K562 (cell line): ENCODE results near the gene SF3B3. TPM values are rescaled to one million over a fixed set of nuclear protein-coding genes. Genes with fewer than 3 reads are reported as not detected.

Source experiments
- L3MBTL2 ChIP-seq: fragments of 450-650 bp; IDR thresholded peaks from 2 replicates; pipeline ENCODE4 v1.6.1; 2016; ENCODE audit warnings: mild to moderate bottlenecking, moderate library complexity
- POLR2G ChIP-seq: fragments of 200-400 bp; formaldehyde crosslinking; IDR thresholded peaks from 2 replicates; pipeline ENCODE4 v1.6.1; 2017; ENCODE audit warnings: low read depth, mild to moderate bottlenecking, antibody characterized with exemption, low read length, moderate library complexity
- polyA plus RNA-seq, 8 experiments: library from polyadenylated mRNA; depleted of rRNA in 4 of 8; stranded (reverse) in 5 of 8; unstranded in 3 of 8; fragments of >200 nt; fragmentation: Nextera tagmentation in 2 of 8; fragmentation: Illumina TruSeq in 1 of 8; extraction: Ambion mirVana in 2 of 8; extraction: Trizol in 1 of 8; gene quantifications; 2 replicates each; pipeline versions ENCODE4 v1.2.1 to v1.2.3, GENCODE V29; 2011 to 2014; ENCODE audit warnings: inconsistent platforms in 1 of 8, missing spikeins in 1 of 8
- total RNA-seq, 7 experiments: library from RNA; depleted of rRNA in 6 of 7; stranded (reverse); fragments of >200 nt in 6 of 7; fragmentation: Illumina TruSeq in 2 of 7; extraction: Trizol in 2 of 7; gene quantifications; 2 replicates each; pipeline versions ENCODE4 v1.2.1 to v1.2.3, GENCODE V29; 2011 to 2021; ENCODE audit warnings: low replicate concordance in 1 of 7
- TF ChIP-seq, protein P1 (sequence below): sonication (generic); formaldehyde crosslinking; IDR thresholded peaks from 2 replicates; pipeline ENCODE4 v1.8.1; 2023; ENCODE audit warnings: missing genetic modification reagents, mild to moderate bottlenecking, borderline replicate concordance
- TF ChIP-seq, protein P2 (sequence below): sonication (generic); formaldehyde crosslinking; IDR thresholded peaks from 2 replicates; pipeline ENCODE4 v1.5.0; 2020; ENCODE audit warnings: missing genetic modification reagents

The SF3B3 gene
- total and polyA plus RNA-seq, 9 of the 15 experiments (the other 6 are each of a cell fraction or from before 2014, with no cell fraction given): 98.9 to 546 (median 221) TPM

- TF ChIP-seq, protein P1, sequence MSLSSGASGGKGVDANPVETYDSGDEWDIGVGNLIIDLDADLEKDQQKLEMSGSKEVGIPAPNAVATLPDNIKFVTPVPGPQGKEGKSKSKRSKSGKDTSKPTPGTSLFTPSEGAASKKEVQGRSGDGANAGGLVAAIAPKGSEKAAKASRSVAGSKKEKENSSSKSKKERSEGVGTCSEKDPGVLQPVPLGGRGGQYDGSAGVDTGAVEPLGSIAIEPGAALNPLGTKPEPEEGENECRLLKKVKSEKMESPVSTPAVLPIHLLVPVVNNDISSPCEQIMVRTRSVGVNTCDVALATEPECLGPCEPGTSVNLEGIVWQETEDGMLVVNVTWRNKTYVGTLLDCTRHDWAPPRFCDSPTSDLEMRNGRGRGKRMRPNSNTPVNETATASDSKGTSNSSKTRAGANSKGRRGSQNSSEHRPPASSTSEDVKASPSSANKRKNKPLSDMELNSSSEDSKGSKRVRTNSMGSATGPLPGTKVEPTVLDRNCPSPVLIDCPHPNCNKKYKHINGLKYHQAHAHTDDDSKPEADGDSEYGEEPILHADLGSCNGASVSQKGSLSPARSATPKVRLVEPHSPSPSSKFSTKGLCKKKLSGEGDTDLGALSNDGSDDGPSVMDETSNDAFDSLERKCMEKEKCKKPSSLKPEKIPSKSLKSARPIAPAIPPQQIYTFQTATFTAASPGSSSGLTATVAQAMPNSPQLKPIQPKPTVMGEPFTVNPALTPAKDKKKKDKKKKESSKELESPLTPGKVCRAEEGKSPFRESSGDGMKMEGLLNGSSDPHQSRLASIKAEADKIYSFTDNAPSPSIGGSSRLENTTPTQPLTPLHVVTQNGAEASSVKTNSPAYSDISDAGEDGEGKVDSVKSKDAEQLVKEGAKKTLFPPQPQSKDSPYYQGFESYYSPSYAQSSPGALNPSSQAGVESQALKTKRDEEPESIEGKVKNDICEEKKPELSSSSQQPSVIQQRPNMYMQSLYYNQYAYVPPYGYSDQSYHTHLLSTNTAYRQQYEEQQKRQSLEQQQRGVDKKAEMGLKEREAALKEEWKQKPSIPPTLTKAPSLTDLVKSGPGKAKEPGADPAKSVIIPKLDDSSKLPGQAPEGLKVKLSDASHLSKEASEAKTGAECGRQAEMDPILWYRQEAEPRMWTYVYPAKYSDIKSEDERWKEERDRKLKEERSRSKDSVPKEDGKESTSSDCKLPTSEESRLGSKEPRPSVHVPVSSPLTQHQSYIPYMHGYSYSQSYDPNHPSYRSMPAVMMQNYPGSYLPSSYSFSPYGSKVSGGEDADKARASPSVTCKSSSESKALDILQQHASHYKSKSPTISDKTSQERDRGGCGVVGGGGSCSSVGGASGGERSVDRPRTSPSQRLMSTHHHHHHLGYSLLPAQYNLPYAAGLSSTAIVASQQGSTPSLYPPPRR (CRISPR knock-in tag): no peak
- TF ChIP-seq, protein P2, sequence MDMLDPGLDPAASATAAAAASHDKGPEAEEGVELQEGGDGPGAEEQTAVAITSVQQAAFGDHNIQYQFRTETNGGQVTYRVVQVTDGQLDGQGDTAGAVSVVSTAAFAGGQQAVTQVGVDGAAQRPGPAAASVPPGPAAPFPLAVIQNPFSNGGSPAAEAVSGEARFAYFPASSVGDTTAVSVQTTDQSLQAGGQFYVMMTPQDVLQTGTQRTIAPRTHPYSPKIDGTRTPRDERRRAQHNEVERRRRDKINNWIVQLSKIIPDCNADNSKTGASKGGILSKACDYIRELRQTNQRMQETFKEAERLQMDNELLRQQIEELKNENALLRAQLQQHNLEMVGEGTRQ (CRISPR knock-in tag): peak; percentile 74
- TF ChIP-seq L3MBTL2: peak; percentile 90
- peak; percentile 57 for TF ChIP-seq POLR2G
These were observed 56.3 kb downstream of the SF3B3 start (continued) for GRCh38 chr16:70579648-70580630.
